Measurements from ENCODE around the gene C6orf120.

The C6orf120 gene

DNA sequence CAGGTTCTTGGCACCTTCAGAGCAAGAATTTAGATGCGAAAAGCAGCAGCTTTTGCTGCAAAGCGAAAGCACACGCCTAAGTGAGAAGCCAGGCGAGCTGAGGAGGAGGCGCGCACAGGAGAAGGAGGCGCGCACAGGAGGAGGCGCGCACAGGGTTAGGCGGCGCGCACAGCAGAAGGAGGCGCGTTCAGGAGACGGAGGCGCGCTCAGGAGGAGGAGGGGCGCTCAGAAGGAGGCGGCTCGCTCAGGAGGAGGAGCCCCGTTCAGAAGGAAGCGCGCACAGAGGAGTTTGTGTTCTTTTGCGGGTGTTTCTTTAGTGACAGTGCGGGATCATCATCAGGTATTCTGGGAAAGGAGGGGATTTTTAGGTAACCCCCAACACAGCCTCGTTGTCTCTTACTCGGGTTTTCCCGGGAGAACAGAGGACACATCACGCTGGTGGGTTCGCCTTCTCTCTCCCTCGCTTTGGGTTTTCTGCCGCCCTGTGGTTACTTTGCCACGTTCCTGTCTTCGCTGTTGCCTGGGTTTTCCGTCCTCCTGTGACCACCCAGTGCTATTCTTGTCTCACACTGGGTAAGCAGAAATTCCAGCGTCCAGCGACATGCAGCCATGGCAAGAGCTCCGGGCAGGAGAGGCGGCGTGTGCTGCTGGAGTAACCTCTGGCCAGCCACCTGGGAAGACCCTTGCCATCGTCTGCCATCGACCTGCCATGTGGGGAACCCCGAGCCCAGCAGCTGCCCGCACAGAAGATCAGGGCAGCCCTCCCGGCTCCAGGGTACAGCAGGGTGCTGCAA lies 47.1 kb upstream of the C6orf120 start:
- H3K27ac ChIP-seq (replicated peaks; ENCODE audit: low read length): no peak overlapping the region
- peak overlapping the region in 1 of 2 donors; percentile 15 for H3K4me3 ChIP-seq (ENCODE audit: low read length in 2 of 2)
- no peak overlapping the region for H2BK12ac ChIP-seq (ENCODE audit: low read length)
- H2BK120ac ChIP-seq (ENCODE audit: low read depth, low read length): no peak overlapping the region
- peaks cover 0 to 7% of the 10 kb centered on the region in 2 donors for H3K4me1 ChIP-seq (ENCODE audit: control insufficient read depth in 2 of 2, insufficient read depth in 1 of 2, low read depth in 1 of 2, low read length in 2 of 2)
- no peak overlapping the region for H3K14ac ChIP-seq (ENCODE audit: low read length)
- no peak overlapping the region for H4K8ac ChIP-seq (ENCODE audit: low read depth, low read length)
- peaks cover 2% of the 10 kb centered on the region for H3K79me1 ChIP-seq (ENCODE audit: low read depth, low read length)
- H2AK5ac ChIP-seq (ENCODE audit: low read depth, low read length): peak overlapping the region; percentile 18
- H2BK15ac ChIP-seq (ENCODE audit: low read length): no peak overlapping the region
- H3K4me2 ChIP-seq (ENCODE audit: insufficient read depth, low read length, poor library complexity, severe bottlenecking): no peak overlapping the region
- peaks cover 11 to 13% of the 10 kb centered on the region in 2 donors for H3K9me3 ChIP-seq (replicated peaks in 1 of 2; ENCODE audit: control insufficient read depth in 2 of 2, insufficient read depth in 1 of 2, low read depth in 1 of 2, low read length in 2 of 2)
- peaks cover 37 to 78% of the 10 kb centered on the region in 2 donors for H3K36me3 ChIP-seq (replicated peaks in 1 of 2; ENCODE audit: control insufficient read depth in 2 of 2, insufficient read depth in 2 of 2, low read length in 2 of 2)
- H3K4ac ChIP-seq (ENCODE audit: low read length): no peak overlapping the region
- H3K27me3 ChIP-seq (ENCODE audit: control insufficient read depth in 3 of 3, insufficient read depth in 3 of 3, low read depth in 1 of 3, low read length in 3 of 3): no peaks in the 10 kb centered on the region
- WGBS, 2 donors (ENCODE audit: extremely low coverage in 2 of 2, insufficient read length in 2 of 2, insufficient replicate concordance in 1 of 2): no CpG with 5 or more reads among the region's 46 CpGs
- peak overlapping the region; percentile 73 for H3K23ac ChIP-seq (ENCODE audit: low read depth, low read length, poor library complexity)
- H3K18ac ChIP-seq (ENCODE audit: low read length): peak overlapping the region; percentile 64
- no peak overlapping the region for H3K9ac ChIP-seq (ENCODE audit: low read depth, low read length, poor library complexity)
- no peak for DNase-seq (ENCODE audit: low spot score)
- H2AFZ ChIP-seq (ENCODE audit: low read length): no peak overlapping the region
- H2BK5ac ChIP-seq (ENCODE audit: low read length): no peak overlapping the region
- no peak overlapping the region for H4K91ac ChIP-seq (ENCODE audit: low read depth, low read length, poor library complexity)

DNA sequence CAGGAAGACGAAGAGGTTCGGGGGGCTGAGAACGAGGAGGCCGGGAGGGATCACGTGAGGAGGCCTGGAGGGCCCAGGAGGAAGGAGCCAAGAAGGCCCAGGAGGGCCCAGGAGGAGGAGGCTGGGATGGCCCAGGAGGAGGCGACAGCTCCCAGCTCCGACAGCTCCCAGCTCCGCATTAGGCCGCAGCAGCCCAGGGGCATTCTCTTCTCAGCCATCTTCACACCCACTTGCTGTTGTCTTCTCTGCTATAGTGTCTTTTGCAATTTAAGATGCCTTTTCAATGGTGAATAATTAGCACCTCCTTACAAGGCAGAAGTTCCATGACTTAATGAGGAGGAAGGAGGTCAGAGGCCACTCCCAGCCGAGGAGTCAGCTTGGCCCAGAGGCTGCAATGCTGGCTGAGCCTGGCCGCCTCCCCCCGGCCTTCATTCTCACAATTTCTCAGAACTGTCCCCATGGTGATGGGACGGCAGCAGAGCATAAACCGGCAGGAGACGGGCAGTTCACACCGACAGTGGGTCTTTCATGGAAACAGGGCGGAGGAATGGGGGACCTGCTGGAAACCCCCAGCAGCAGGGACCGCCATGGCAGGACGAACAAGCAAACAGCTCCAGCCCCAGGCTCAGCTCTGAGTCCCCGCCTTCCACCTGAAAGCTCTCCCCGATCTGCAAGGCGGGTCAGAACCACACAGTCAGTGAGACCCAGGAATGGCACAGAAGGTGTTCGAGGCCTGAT lies 45.2 kb upstream of the C6orf120 start:
- Histone ChIP-seq H3K4me2 (ENCODE audit: insufficient read depth, low read length, poor library complexity, severe bottlenecking) (no peak overlapping the region), H3K14ac (ENCODE audit: low read length) (no peak overlapping the region), H3K79me1 (ENCODE audit: low read depth, low read length) (peaks cover 4% of the 10 kb centered on the region), H2BK15ac (ENCODE audit: low read length) (no peak overlapping the region), H3K27ac (replicated peaks; ENCODE audit: low read length) (no peak overlapping the region), H2AFZ (ENCODE audit: low read length) (no peak overlapping the region), H3K9me3 (replicated peaks in 1 of 2; ENCODE audit: control insufficient read depth in 2 of 2, insufficient read depth in 1 of 2, low read depth in 1 of 2, low read length in 2 of 2) (peaks cover 11 to 13% of the 10 kb centered on the region in 2 donors), H2BK120ac (ENCODE audit: low read depth, low read length) (no peak overlapping the region), H3K23ac (ENCODE audit: low read depth, low read length, poor library complexity) (no peak overlapping the region), H3K36me3 (replicated peaks in 1 of 2; ENCODE audit: control insufficient read depth in 2 of 2, insufficient read depth in 2 of 2, low read length in 2 of 2) (peaks cover 42 to 89% of the 10 kb centered on the region in 2 donors), H3K9ac (ENCODE audit: low read depth, low read length, poor library complexity) (no peak overlapping the region), H3K4ac (ENCODE audit: low read length) (no peak overlapping the region), H2BK12ac (ENCODE audit: low read length) (no peak overlapping the region), H3K4me3 (ENCODE audit: low read length in 2 of 2) (no peak overlapping the region), H3K27me3 (ENCODE audit: control insufficient read depth in 3 of 3, insufficient read depth in 3 of 3, low read depth in 1 of 3, low read length in 3 of 3) (no peaks in the 10 kb centered on the region), H3K18ac (ENCODE audit: low read length) (no peak overlapping the region), H4K91ac (ENCODE audit: low read depth, low read length, poor library complexity) (no peak overlapping the region), H2AK5ac (ENCODE audit: low read depth, low read length) (no peak overlapping the region), H4K8ac (ENCODE audit: low read depth, low read length) (no peak overlapping the region), H3K4me1 (ENCODE audit: control insufficient read depth in 2 of 2, insufficient read depth in 1 of 2, low read depth in 1 of 2, low read length in 2 of 2) (peaks cover 0 to 7% of the 10 kb centered on the region in 2 donors), H2BK5ac (ENCODE audit: low read length) (no peak overlapping the region)
- WGBS, 2 donors (ENCODE audit: extremely low coverage in 2 of 2, insufficient read length in 2 of 2, insufficient replicate concordance in 1 of 2): no CpG with 5 or more reads among the region's 23 CpGs
- DNase-seq (ENCODE audit: low spot score): no peak

DNA sequence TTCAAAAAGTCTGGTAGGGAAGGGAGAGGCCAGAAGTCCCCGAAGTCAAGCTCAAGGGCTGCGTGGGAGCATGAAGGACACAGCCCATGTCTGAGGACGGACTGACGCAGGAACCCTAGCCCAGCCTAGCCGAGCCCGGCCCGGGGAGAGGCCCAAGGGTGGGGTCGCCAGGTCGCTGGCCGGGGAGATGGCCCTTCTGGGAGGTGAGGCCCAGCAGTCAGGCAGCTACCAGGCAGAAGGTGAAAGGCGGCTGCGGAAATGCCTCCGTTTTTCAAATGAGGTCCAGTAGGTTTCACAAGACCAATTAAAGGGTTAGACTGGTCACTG lies 44.7 kb upstream of the C6orf120 start:
- Histone ChIP-seq H2BK12ac (ENCODE audit: low read length) (no peak overlapping the region), H3K14ac (ENCODE audit: low read length) (no peak overlapping the region), H3K18ac (ENCODE audit: low read length) (no peak overlapping the region), H4K91ac (ENCODE audit: low read depth, low read length, poor library complexity) (no peak overlapping the region), H3K4ac (ENCODE audit: low read length) (no peak overlapping the region), H3K79me1 (ENCODE audit: low read depth, low read length) (peaks cover 4% of the 10 kb centered on the region), H2AFZ (ENCODE audit: low read length) (no peak overlapping the region), H2BK15ac (ENCODE audit: low read length) (no peak overlapping the region), H2BK5ac (ENCODE audit: low read length) (no peak overlapping the region), H3K27me3 (ENCODE audit: control insufficient read depth in 3 of 3, insufficient read depth in 3 of 3, low read depth in 1 of 3, low read length in 3 of 3) (no peaks in the 10 kb centered on the region), H3K4me3 (ENCODE audit: low read length in 2 of 2) (no peak overlapping the region), H3K4me2 (ENCODE audit: insufficient read depth, low read length, poor library complexity, severe bottlenecking) (no peak overlapping the region), H2BK120ac (ENCODE audit: low read depth, low read length) (no peak overlapping the region), H4K8ac (ENCODE audit: low read depth, low read length) (no peak overlapping the region), H3K36me3 (replicated peaks in 1 of 2; ENCODE audit: control insufficient read depth in 2 of 2, insufficient read depth in 2 of 2, low read length in 2 of 2) (peaks cover 42 to 90% of the 10 kb centered on the region in 2 donors), H3K9ac (ENCODE audit: low read depth, low read length, poor library complexity) (no peak overlapping the region), H3K9me3 (replicated peaks in 1 of 2; ENCODE audit: control insufficient read depth in 2 of 2, insufficient read depth in 1 of 2, low read depth in 1 of 2, low read length in 2 of 2) (peaks cover 11 to 13% of the 10 kb centered on the region in 2 donors), H3K23ac (ENCODE audit: low read depth, low read length, poor library complexity) (no peak overlapping the region), H3K27ac (replicated peaks; ENCODE audit: low read length) (no peak overlapping the region), H3K4me1 (ENCODE audit: control insufficient read depth in 2 of 2, insufficient read depth in 1 of 2, low read depth in 1 of 2, low read length in 2 of 2) (peaks cover 0 to 7% of the 10 kb centered on the region in 2 donors), H2AK5ac (ENCODE audit: low read depth, low read length) (no peak overlapping the region)
- WGBS, 2 donors (ENCODE audit: extremely low coverage in 2 of 2, insufficient read length in 2 of 2, insufficient replicate concordance in 1 of 2): no CpG with 5 or more reads among the region's 13 CpGs
- DNase-seq (ENCODE audit: low spot score): no peak

Measured in neuronal stem cell (in vitro differentiated cells).